ENCODE data around the gene IRF2BPL. TPM values are rescaled to one million over a fixed set of nuclear protein-coding genes. Genes with fewer than 3 reads are reported as not detected.
A peak's percentile ranks its signal among the peaks of the same experiment; 100 is the strongest.

IRF2BPL gene
- total and polyA plus RNA-seq, 2 of the 4 experiments (the other 2 are of a cell fraction): 6.3 to 14.5 TPM

- DNase-seq (peak; percentile 91), ATAC-seq (ENCODE audit: low read depth) (no peak)
- WGBS, 2 experiments (ENCODE audit: extremely low coverage in 2 of 2, insufficient read length in 1 of 2): 10% methylated on average over 1 of the region's 10 CpGs; no CpG with 5 or more reads in 1 of the 2 experiments
- H2AK9ac ChIP-seq (replicated peaks; ENCODE audit: low read depth, low read length, poor library complexity): peak overlapping the region; percentile 90
- intact Hi-C loops (cut with micrococcal nuclease) (no loop called here), dilution Hi-C loops (cut with HindIII; ENCODE audit: low sequenced_read_pairs, unreplicated experiment) (no loop called here), in situ Hi-C loops (cut with MboI; ENCODE audit: low sequenced_read_pairs) (loop anchor here (25.0 kb wide), 1 partner anchor 1756 kb away; the partner anchor contains the start of gene FOS)
- H2BK5ac ChIP-seq (ENCODE audit: low read depth, low read length, poor library complexity, severe bottlenecking): peak overlapping the region; percentile 96
- peak overlapping the region; percentile 85 to 97 for H4K8ac ChIP-seq (ENCODE audit: low read depth in 2 of 2, low read length in 2 of 2)
- H3K56ac ChIP-seq (ENCODE audit: extremely low read depth, insufficient read depth, low read length): peak overlapping the region; percentile 95
- no peak overlapping the region for H3K4me3 ChIP-seq (ENCODE audit: insufficient read depth, low read depth, low read length)
- H2AFZ ChIP-seq (replicated peaks; ENCODE audit: low read length, poor library complexity): peak overlapping the region; percentile 74
- peak overlapping the region; percentile 98 for H4K5ac ChIP-seq (ENCODE audit: low read depth, low read length)
- H3K18ac ChIP-seq (ENCODE audit: low read depth, low read length): peak overlapping the region; percentile 97
- H3K27ac ChIP-seq (ENCODE audit: insufficient read depth, low read length): peak overlapping the region; percentile 93
- peak overlapping the region; percentile 99 for H3K4ac ChIP-seq (ENCODE audit: low read depth, low read length)
- no peaks in the 10 kb centered on the region for H3K36me3 ChIP-seq (ENCODE audit: control insufficient read depth, insufficient read depth, low read length)
- ChIA-PET CTCF (interaction anchor here (0.6 to 1.6 kb wide), 3 partner anchors 9 to 130 kb away, joined by 4 to 6 read pairs (median 5); no protein-coding TSS in a partner anchor), POLR2A (ENCODE audit: unreplicated experiment) (interaction anchor here (0.6 to 2.6 kb wide), 6 partner anchors 9 to 32 kb away, joined by 3 to 8 read pairs (median 5); no protein-coding TSS in a partner anchor)
- no peaks in the 10 kb centered on the region for H4K20me1 ChIP-seq (ENCODE audit: insufficient read depth, low read length)
- H3K4me2 ChIP-seq (ENCODE audit: low read depth, low read length): peak overlapping the region; percentile 38
- peak overlapping the region; percentile 99 for H3K14ac ChIP-seq (replicated peaks; ENCODE audit: low read depth, low read length)
- peak overlapping the region; percentile 89; the same call in 2 of the 3 replicates for H2BK15ac ChIP-seq (ENCODE audit: low read depth, low read length)
- peak overlapping the region; percentile 95 for H2BK20ac ChIP-seq (ENCODE audit: low read depth, low read length)
- peak overlapping the region; percentile 99 for H2AK5ac ChIP-seq (ENCODE audit: low read depth, low read length)
- H3K27me3 ChIP-seq (ENCODE audit: control insufficient read depth, insufficient read depth, low read length): no peaks in the 10 kb centered on the region
- no peaks in the 10 kb centered on the region for H3K9me3 ChIP-seq (ENCODE audit: control insufficient read depth, insufficient read depth, low read length)
- no TSS peak for BruUV-seq (replicated peaks)
- peak overlapping the region; percentile 99 for H2BK120ac ChIP-seq (ENCODE audit: low read depth, low read length)
- H3K9me1 ChIP-seq (ENCODE audit: insufficient read depth, low read length): peaks cover 18% of the 10 kb centered on the region
- H3K23ac ChIP-seq (ENCODE audit: low read depth, low read length): peak overlapping the region; percentile 99
- H3K4me1 ChIP-seq (ENCODE audit: control insufficient read depth, insufficient read depth, low read length): peaks cover 35% of the 10 kb centered on the region
- H3K9ac ChIP-seq (ENCODE audit: low read depth, low read length): peak overlapping the region; percentile 75
- peak overlapping the region; percentile 97 for H4K91ac ChIP-seq (ENCODE audit: insufficient read depth, low read depth, low read length)
- peaks cover 0 to 9% of the 10 kb centered on the region in 2 experiments; a peak in 1 of 4 replicates for H3K79me1 ChIP-seq (ENCODE audit: low read depth in 1 of 2, low read length in 2 of 2)
- TF ChIP-seq RCOR1 (IDR thresholded peaks at IDR 0.05; ENCODE audit: insufficient replicate concordance, low read length): no peak
- TF ChIP-seq RFX5 (IDR thresholded peaks at IDR 0.05; ENCODE audit: low read depth, low read length): no peak
- no peak for TF ChIP-seq RAD21 (IDR thresholded peaks at IDR 0.05; ENCODE audit: low read length)
- TF ChIP-seq MAZ (IDR thresholded peaks at IDR 0.05; ENCODE audit: borderline replicate concordance, low read depth, low read length): no peak
- TF ChIP-seq SMC3 (IDR thresholded peaks at IDR 0.05; ENCODE audit: low read depth, low read length): peak; percentile 14; the same call in 1 of the 2 replicates
- TF ChIP-seq MXI1 (IDR thresholded peaks at IDR 0.05; ENCODE audit: borderline replicate concordance, low read depth, low read length): no peak
- TF ChIP-seq MAFK (IDR thresholded peaks at IDR 0.05; ENCODE audit: low read depth, low read length): peak; percentile 63
- no peak for TF ChIP-seq CTCF (conservative IDR thresholded peaks at IDR 0.05; ENCODE audit: low read depth, low read length)
- no peak for TF ChIP-seq CHD1 (IDR thresholded peaks at IDR 0.05; ENCODE audit: low read depth, low read length)
- TF ChIP-seq, protein P1, sequence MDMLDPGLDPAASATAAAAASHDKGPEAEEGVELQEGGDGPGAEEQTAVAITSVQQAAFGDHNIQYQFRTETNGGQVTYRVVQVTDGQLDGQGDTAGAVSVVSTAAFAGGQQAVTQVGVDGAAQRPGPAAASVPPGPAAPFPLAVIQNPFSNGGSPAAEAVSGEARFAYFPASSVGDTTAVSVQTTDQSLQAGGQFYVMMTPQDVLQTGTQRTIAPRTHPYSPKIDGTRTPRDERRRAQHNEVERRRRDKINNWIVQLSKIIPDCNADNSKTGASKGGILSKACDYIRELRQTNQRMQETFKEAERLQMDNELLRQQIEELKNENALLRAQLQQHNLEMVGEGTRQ (IDR thresholded peaks at IDR 0.05; ENCODE audit: low read depth, low read length): peak; percentile 38
- TF ChIP-seq CEBPB (IDR thresholded peaks at IDR 0.05; ENCODE audit: low read depth, low read length): peak; percentile 99
- no peak for TF ChIP-seq NFE2L2 (IDR thresholded peaks at IDR 0.05; ENCODE audit: low read depth, low read length)
- TF ChIP-seq, protein P2, sequence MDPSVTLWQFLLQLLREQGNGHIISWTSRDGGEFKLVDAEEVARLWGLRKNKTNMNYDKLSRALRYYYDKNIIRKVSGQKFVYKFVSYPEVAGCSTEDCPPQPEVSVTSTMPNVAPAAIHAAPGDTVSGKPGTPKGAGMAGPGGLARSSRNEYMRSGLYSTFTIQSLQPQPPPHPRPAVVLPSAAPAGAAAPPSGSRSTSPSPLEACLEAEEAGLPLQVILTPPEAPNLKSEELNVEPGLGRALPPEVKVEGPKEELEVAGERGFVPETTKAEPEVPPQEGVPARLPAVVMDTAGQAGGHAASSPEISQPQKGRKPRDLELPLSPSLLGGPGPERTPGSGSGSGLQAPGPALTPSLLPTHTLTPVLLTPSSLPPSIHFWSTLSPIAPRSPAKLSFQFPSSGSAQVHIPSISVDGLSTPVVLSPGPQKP (IDR thresholded peaks at IDR 0.05; ENCODE audit: borderline replicate concordance, low read depth, low read length): no peak
Observed at GRCh38 chr14:77043177-77043983, 14.9 kb upstream of the IRF2BPL start.

All from IMR-90 (cell line).